Stimulated activated CD4-positive, alpha-beta T cell treated with anti-CD3 and anti-CD28 coated beads, TNF-alpha, amount 100 ng/mL, for 48 hours (primary cell): ENCODE results near the gene KCNIP2.

Source experiments
- DNase-seq, 3 donors: peaks; one replicate each; pipeline ENCODE4 v3.0.0-alpha.2; 2020; ENCODE audit warnings: low read depth in 3 of 3

Gene KCNIP2

DNA sequence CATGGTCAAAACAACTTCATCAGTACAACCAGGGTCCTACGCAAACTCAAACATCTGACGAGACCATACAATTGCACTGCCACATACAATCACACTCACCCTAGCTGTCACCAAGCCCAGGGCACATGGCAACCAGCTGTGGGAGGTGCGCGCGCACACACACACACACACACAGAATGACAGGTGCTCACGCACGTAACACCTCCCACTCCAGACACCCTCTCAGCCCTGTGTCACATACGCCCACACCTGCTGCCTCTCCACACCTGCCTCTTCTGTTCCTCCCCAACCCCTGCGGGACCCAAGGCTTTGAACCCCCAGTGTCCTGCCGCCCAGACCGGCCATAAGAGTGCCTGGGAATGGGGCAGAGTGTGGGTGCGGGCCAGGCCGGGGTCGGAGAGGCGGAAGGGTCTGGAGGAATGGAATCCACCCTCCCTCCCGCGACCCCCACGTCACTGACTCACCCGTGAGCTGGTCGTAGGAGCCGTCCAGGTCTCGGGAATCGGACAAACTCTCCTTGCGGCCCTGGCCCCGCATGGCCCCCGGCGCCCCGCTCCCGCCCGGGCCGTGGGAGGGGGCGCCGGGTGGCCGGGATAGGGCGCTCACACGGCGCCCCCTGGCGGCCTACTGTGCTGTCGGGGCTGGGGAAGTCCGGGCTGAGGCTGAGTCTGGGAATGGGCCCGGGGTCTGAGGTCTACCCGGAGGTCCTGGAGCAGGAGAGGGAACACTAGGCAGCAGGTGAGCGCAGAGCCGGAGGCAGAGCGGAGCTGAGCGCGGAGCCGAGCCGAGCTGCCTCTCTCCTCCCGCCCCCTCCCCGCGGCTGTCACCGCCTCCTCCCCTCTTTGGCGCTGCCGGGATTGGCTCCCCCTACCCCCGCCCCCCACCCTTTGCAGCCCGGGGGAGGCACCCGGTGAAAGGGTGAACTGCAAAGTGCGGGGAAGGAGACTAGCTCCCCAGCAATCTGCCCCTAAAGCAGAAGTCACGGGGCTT is at the start of gene KCNIP2:
KCNIP2 (minus strand) TSS at position 769 of the 990 bp plus-strand sequence; CDS start at position 537, 232 bp downstream.
- peak in 1 of 3 donors; percentile 47 for DNase-seq

GRCh38 chr10:101892782-101893391 is 49.3 kb upstream of the KCNIP2 start:
- no peak for DNase-seq

- DNase-seq, result peak; percentile 48 to 78 (median 49)
Observed at GRCh38 chr10:101889256-101890210, 45.9 kb upstream of the KCNIP2 start.

DNA sequence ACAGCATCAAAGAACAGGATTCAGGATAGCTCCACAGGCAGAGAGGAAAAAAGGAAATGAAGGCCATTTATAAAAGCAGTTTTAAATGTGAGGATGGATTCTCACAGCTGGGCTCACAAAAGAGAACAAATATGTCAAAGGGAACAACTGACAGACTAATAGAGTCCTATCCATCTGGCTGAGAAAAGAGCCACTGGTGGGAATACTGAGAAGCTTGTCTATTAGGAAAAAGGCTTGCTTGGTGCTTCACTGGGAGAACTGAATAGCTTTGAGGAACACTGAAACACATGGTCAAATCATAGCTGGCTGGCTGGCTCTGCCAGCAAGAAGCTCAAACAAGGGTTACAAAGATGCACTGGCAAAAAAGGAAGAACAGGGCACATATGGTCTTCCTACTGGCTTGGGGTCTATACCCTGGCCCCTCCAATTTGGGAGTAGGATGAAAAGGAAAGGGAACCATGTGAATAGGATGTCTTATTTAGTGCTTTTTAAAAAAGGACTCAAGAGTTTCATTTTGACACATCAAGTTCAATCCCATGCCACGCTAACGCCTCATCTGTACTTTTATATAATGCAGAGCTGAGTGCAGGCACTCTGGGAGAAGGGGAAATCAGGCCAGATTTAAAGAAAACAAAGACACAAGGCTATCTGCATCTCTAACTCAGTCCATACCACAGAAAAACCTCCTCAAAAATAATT is 44.8 kb upstream of the KCNIP2 start:
- DNase-seq, result no peak

- DNase-seq, result no peak
Observed at GRCh38 chr10:101887775-101888174, 44.2 kb upstream of the KCNIP2 start.

GRCh38 chr10:101886521-101887312 is 43.1 kb upstream of the KCNIP2 start:
- DNase-seq, result no peak

- DNase-seq, result no peak
Observed at GRCh38 chr10:101881036-101881774, 37.6 kb upstream of the KCNIP2 start.

DNA sequence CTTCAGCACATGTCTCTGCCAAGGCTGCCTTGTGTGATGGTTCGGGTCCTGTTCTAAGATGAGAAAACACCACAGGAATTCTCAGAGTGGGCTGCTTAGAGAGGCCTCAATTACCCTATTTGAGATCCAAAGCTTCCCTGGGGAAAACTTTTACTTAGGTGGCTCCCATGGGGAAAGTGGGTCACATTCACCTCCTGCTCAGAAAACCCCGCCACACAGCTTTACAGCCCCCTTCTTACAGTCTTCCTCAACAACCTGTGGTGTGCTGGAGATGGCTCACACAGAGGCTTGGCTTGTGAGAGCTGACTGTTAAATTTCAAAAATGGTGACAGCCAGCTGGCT is 36.6 kb upstream of the KCNIP2 start:
- DNase-seq, result no peak

DNA sequence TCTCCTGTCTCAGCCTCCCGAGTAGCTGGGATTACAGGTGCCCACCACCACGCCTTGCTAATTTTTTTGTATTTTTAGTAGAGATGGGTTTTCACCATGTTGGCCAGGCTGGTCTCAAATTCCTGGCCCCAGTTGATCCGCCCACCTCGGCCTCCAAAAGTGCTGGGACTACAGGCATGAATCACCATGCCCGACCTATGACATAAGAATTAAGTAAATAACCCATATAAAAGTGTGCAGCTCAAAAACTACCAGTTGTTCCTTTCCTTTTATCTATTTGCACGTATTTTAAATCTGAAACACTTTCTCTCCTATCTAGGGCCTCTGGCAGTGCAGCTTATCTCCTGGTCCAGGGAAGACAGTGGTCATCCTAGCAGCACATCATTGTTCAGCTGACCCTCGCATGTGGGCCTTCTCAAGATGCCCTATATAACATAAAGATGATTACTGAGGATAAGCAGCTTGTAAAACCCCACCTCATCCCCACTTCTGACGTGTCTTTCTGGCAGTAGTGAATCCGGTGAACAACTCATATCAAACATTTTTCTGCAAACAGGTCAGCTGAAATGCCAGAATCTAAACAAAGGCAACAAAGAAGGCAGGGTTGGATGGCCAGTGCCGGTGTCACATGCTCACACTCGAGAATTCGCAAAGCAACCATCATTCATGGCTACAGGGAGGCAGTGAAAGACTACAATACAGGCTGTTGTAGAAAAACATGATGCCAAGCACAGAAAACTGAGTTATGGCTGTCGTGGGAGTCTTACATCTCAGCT is 36.0 kb upstream of the KCNIP2 start:
- DNase-seq, result no peak

GRCh38 chr10:101878869-101879268 is 35.3 kb upstream of the KCNIP2 start:
- no peak for DNase-seq

DNA sequence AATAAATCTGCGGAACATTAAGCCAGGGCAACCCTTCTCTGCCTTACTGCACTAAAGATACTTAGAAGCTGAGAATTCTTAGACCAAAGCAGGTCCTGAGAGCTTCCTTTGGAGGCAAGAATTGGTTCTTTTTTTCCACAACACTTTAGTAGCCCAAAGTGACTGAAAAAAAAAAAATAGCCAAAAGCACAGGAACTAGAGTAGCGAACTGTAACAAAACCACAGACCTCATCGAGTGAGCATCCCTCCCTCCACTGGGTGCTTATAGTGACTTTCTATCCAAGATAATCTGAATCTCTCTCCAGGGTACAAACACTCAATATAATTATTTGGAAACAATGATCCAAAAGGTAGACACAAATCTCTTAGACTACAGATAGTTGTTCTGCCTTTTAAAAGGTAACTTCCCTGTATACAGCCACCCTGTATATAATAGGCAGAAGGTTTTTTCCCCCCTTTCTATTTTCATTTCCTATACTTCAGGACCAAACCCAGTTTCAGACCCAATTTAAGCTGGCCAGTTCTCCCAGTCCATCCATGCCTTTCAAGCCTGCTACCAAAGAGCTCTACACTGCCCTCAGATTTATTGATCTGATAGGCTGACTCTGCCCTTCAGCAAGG is 31.6 kb upstream of the KCNIP2 start:
- DNase-seq, result no peak

- no peak for DNase-seq
Observed at GRCh38 chr10:101874252-101874651, 30.7 kb upstream of the KCNIP2 start.

DNA sequence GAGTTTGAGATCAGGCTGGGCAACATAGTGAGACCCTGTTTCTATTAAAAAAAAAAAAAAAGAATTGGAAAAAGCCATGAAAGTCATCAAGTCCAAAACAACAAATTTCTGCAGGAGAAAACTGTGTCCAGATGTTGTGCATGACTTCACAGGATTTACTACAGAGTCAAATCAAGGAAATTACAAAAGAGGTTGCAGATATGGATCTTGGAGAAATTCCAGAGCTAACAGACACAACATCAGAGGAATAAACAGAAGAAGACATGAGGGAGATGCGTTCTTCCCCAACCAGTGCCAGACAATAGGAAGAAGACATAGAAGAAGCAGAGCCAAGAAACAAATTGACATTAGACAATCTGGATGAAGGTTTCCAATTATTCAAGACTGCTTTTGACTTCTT is 24.3 kb upstream of the KCNIP2 start:
- no peak for DNase-seq

- no peak for DNase-seq
Observed at GRCh38 chr10:101859530-101859929, 15.9 kb upstream of the KCNIP2 start.

- no peak for DNase-seq
Observed at GRCh38 chr10:101858723-101859500, 15.3 kb upstream of the KCNIP2 start.

DNA sequence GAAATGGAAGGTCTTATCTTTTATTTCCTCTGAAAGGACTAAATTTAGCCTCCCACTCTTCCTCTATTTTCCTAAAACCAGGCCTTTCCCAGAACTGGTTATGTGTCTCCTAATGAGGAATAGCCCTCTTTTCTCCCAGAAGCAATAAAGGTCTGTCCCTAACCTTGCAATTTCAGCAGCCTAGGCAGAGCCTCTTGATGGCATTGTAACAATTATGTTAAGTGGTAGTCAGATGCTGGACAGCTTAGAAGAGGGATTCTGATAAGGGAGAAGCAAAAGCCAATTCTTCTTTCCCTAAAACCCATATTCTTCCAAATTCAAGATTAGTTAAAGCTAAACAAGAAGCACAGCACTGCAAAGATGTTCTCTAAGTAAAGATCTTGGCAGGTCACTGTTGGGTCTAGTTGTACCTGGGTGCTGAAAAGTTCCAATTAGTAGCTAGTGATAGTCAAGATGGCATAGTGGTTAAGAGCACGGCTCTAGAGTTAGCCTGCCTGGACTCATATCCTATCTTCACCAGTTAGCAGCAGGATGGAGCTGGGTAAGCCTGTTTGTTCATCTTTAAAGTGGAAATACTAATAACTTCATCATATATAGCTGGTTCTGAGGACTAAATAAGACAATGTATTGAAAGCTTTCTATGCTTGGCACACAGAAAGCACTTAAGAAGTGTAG is 14.3 kb upstream of the KCNIP2 start:
- DNase-seq, result no peak

GRCh38 chr10:101856626-101857025 is 13.0 kb upstream of the KCNIP2 start:
- no peak for DNase-seq
